Measurements from ENCODE around the gene CEP83. TPM values are rescaled to one million over a fixed set of nuclear protein-coding genes. Genes with fewer than 3 reads are reported as not detected.
A peak's percentile ranks its signal among the peaks of the same experiment; 100 is the strongest.

CEP83 gene
- total RNA-seq, 1 donor from 2014 or later: 8.6 TPM

- no peak for DNase-seq (ENCODE audit: missing footprints)
- no peak for ATAC-seq
- intact Hi-C loops (cut with DNase I): no loop called here
Measured at GRCh38 chr12:94286583-94287244, 173.0 kb downstream of the CEP83 start.

- DNase-seq (ENCODE audit: missing footprints): no peak
- no peak for ATAC-seq
- intact Hi-C loops (cut with DNase I): no loop called here
Measured at GRCh38 chr12:94285943-94286582, 173.6 kb downstream of the CEP83 start.

- intact Hi-C loops (cut with DNase I): no loop called here
- DNase-seq (ENCODE audit: missing footprints) (no peak), ATAC-seq (no peak)
Measured at GRCh38 chr12:94284859-94285258, 174.8 kb downstream of the CEP83 start.

- DNase-seq (ENCODE audit: missing footprints) (no peak), ATAC-seq (no peak)
- intact Hi-C loops (cut with DNase I): no loop called here
Measured at GRCh38 chr12:94284046-94284445, 175.6 kb downstream of the CEP83 start.

- DNase-seq (ENCODE audit: missing footprints) (no peak), ATAC-seq (no peak)
- intact Hi-C loops (cut with DNase I): no loop called here
Measured at GRCh38 chr12:94282675-94283074, 177.0 kb downstream of the CEP83 start.

GRCh38 chr12:94280063-94280462 is 179.6 kb downstream of the CEP83 start:
- intact Hi-C loops (cut with DNase I): no loop called here
- ATAC-seq (no peak), DNase-seq (ENCODE audit: missing footprints) (no peak)

GRCh38 chr12:94277426-94278000 is 182.2 kb downstream of the CEP83 start:
- intact Hi-C loops (cut with DNase I): no loop called here
- DNase-seq (ENCODE audit: missing footprints): no peak
- ATAC-seq: peak; percentile 54

- DNase-seq (ENCODE audit: missing footprints) (no peak), ATAC-seq (no peak)
- intact Hi-C loops (cut with DNase I): no loop called here
Measured at GRCh38 chr12:94276725-94277124, 182.9 kb downstream of the CEP83 start.

- no peak for ATAC-seq
- intact Hi-C loops (cut with DNase I): no loop called here
- DNase-seq (ENCODE audit: missing footprints): no peak
Measured at GRCh38 chr12:94273272-94273671, 186.4 kb downstream of the CEP83 start.

GRCh38 chr12:94272280-94272679 is 187.4 kb downstream of the CEP83 start:
- no peak for DNase-seq (ENCODE audit: missing footprints)
- no peak for ATAC-seq
- intact Hi-C loops (cut with DNase I): no loop called here

- intact Hi-C loops (cut with DNase I): no loop called here
- DNase-seq (ENCODE audit: missing footprints): no peak
- ATAC-seq: no peak
Measured at GRCh38 chr12:94271351-94271750, 188.3 kb downstream of the CEP83 start.

- no peak for DNase-seq (ENCODE audit: missing footprints)
- no peak for ATAC-seq
- intact Hi-C loops (cut with DNase I): no loop called here
Measured at GRCh38 chr12:94269316-94269999, 190.2 kb downstream of the CEP83 start.

GRCh38 chr12:94267921-94268471 is 191.7 kb downstream of the CEP83 start:
- DNase-seq (ENCODE audit: missing footprints): no peak
- ATAC-seq: no peak
- intact Hi-C loops (cut with DNase I): no loop called here

- ATAC-seq: no peak
- no peak for DNase-seq (ENCODE audit: missing footprints)
- intact Hi-C loops (cut with DNase I): no loop called here
Measured at GRCh38 chr12:94267537-94267872, 192.2 kb downstream of the CEP83 start.

GRCh38 chr12:94266796-94267536 is 192.7 kb downstream of the CEP83 start:
- peak; percentile 50 for DNase-seq (ENCODE audit: missing footprints)
- intact Hi-C loops (cut with DNase I): no loop called here
- ATAC-seq: no peak

- DNase-seq (ENCODE audit: missing footprints): peak; percentile 45
- no peak for ATAC-seq
- intact Hi-C loops (cut with DNase I): no loop called here
Measured at GRCh38 chr12:94265966-94266745, 193.5 kb downstream of the CEP83 start.

- intact Hi-C loops (cut with DNase I): no loop called here
- DNase-seq (ENCODE audit: missing footprints) (no peak), ATAC-seq (no peak)
Measured at GRCh38 chr12:94265539-94265938, 194.1 kb downstream of the CEP83 start.

GRCh38 chr12:94264736-94265485 is 194.8 kb downstream of the CEP83 start:
- ATAC-seq (no peak), DNase-seq (ENCODE audit: missing footprints) (no peak)
- intact Hi-C loops (cut with DNase I): no loop called here

Data from Right ventricle myocardium inferior (tissue), 1 donor.